IPS DF 6.9 (cell line): ENCODE results near the gene BLCAP.

Source experiments
- DNase-seq: peaks from one replicate; pipeline ENCODE4 v3.0.0-alpha.2; 2013; ENCODE audit warnings: low read depth, low spot score
- H3K27ac ChIP-seq: one replicate; pipeline ENCODE4 v1.5.1; 2013; ENCODE audit warnings: low read length, control low read depth
- H3K27me3 ChIP-seq: 2 replicates; pipeline ENCODE4 v1.6.1; 2013; ENCODE audit warnings: mild to moderate bottlenecking, low read length; ENCODE audit not compliant: control insufficient read depth, insufficient read depth
- H3K36me3 ChIP-seq: 2 replicates; pipeline ENCODE4 v1.6.1; 2013; ENCODE audit warnings: low read length; ENCODE audit not compliant: control insufficient read depth, insufficient read depth
- H3K4me1 ChIP-seq: 2 replicates; pipeline ENCODE4 v1.6.1; 2013; ENCODE audit warnings: low read length; ENCODE audit not compliant: control insufficient read depth, insufficient read depth
- H3K4me3 ChIP-seq: 2 replicates; pipeline ENCODE4 v1.5.1; 2013; ENCODE audit warnings: mild to moderate bottlenecking, low read length
- H3K9me3 ChIP-seq: 2 replicates; pipeline ENCODE4 v1.6.1; 2013; ENCODE audit warnings: low read length, inconsistent platforms; ENCODE audit not compliant: control insufficient read depth, insufficient read depth
- WGBS: extraction: QIAGEN DNeasy Blood & Tissue Kit; methylation state at CpG from one replicate; pipeline ENCODE4 v1.1.7; 2013; ENCODE audit warnings: mixed read lengths, missing lambda C conversion rate; ENCODE audit not compliant: insufficient read length, insufficient coverage; 5-methylcytosine and 5-hydroxymethylcytosine counted together

BLCAP gene

DNA sequence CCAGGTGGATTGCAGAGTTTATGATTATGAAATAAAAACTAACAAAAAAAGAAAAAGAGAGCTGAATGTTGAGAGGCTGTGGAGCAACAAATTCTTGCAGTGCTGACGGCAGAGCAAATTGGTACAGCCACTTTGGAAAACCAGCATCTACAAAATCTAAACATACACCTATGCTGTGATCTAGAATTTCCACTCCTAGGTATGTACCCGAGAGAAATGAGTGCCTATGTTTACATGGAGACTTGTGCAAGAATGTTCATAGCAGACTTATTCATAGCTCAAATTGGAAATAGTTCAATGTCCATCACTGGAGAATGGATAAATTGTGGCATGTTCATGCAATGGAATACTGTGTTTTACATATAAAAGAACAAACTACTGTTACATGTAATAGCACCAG is 3.0 kb upstream of the BLCAP start:
- Histone ChIP-seq H3K4me1 (peaks cover 3% of the 10 kb centered on the region; the same call in 1 of the 2 replicates), H3K9me3 (no peaks in the 10 kb centered on the region), H3K27ac (no peak overlapping the region), H3K4me3 (no peak overlapping the region), H3K36me3 (no peaks in the 10 kb centered on the region), H3K27me3 (no peaks in the 10 kb centered on the region)
- no CpG with 5 or more reads among the region's 2 CpGs for WGBS
- no peak for DNase-seq

DNA sequence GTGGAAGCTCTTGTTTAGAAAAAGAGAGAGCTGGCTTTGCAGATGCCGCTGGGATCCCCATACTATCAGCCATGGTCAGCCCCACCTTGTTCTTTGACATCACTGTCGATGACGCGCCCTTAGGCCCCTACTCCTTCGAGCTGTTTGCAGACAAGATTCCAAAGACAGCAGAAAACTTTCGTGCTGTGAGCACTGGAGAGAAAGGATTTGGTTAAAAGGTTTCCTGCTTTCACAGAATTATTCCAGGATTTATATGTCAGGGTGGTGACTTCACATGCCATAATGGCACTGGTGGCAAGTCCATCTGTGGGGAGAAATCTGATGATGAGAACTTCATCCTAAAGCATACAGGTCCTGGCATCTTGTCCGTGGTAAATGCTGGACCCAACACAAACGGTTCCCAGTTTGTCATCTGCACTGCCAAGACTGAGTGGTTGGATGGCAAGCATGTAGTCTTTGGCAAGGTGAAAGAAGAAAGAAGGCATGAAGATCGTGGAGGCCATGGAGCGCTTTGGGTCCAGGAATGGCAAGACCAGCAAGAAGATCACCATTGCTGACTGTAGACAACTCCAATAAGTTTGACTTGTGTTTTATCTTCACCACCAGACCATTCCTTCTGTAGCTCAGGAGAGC is 2.4 kb upstream of the BLCAP start:
- no peaks in the 10 kb centered on the region for H3K9me3 ChIP-seq
- no peak for DNase-seq
- WGBS, result no CpG with 5 or more reads among the region's 10 CpGs
- H3K4me1 ChIP-seq, result peaks cover 3% of the 10 kb centered on the region
- H3K27ac ChIP-seq, result no peak overlapping the region
- no peak overlapping the region for H3K4me3 ChIP-seq
- H3K36me3 ChIP-seq, result no peaks in the 10 kb centered on the region
- H3K27me3 ChIP-seq, result no peaks in the 10 kb centered on the region

DNA sequence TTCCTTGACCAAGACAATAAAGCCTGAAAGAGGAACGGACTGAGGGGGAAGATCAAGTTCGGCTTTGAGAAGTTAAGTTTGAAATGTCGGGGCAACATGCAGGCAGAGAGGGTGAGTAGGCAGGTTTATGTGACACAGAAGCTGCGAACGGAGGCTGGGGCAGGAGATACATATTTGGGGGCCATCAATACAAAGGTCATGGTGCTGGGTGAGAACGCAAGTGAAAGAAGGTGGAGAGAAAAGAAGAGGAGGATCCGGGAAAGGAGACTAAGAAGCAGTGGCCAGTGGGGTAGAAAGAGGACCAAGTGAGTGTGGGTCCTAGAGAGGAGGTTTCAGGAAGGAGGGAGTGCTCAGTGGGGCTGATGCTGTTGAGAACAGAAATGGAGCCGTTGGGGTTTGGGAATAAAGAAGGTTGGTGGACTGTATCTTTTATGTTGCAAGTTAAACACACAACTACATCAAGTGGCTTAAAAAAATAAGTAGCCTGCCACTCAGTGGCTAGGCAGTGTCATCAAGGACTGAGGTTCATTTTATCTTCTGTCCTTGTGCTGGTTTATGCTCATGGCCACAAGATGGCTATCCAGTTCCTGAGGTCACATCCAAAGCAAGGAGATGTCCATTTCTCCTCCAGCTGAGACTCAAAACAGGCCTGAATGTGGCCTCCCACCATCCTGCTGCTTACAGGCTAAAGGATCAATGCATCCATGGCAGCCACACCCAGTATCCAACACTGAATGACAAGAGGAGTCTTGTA is 1.7 kb upstream of the BLCAP start:
- no CpG with 5 or more reads among the region's 8 CpGs for WGBS

DNA sequence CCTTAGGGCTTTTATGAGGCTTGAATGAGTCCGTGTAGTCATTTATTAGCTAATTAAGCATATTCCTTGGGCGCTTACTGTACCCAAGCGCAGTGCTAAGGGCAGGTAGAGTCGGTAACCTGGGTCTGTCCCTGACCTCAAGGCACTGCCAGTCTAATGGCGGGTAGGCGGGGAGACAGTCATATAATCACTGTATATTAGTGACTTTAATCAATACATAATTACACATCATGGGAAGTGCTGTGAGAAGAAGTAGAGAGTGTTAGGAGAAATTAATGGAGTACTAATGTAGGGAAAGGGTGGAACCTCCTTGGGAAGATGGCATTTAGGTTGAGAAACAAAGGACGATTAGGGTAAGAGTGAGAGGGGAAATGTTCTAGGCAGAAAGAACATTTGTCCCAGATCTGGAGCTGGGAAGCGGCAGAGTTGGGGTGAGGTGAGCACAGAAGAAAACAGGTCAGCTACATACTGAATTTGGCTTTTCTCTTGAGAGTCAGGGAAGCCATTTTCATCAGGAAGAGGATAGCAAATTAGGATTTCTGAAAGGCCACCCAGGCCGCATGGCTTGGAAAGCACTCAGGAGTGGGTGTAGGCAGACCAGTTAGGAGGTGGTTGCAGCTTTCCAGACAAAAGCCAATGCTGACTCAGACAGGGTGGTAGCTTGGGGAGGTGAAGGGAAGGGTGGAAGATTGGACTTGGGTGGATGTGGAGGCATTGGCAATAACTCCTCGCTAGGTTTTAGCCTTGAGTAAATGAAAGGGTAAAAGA is 954 bp upstream of the BLCAP start:
- no peak for DNase-seq
- no CpG with 5 or more reads among the region's 10 CpGs for WGBS
- Histone ChIP-seq H3K4me1 (peaks cover 8% of the 10 kb centered on the region), H3K4me3 (peak overlapping the region; percentile 73; the same call in 1 of the 2 replicates), H3K27me3 (no peaks in the 10 kb centered on the region), H3K9me3 (no peaks in the 10 kb centered on the region), H3K27ac (no peak overlapping the region), H3K36me3 (no peaks in the 10 kb centered on the region)

More for the DNA sequence above, 1.7 kb upstream of the BLCAP start:
- no peak overlapping the region for H3K27ac ChIP-seq
- no peak for DNase-seq
- H3K27me3 ChIP-seq, result no peaks in the 10 kb centered on the region
- no peaks in the 10 kb centered on the region for H3K36me3 ChIP-seq
- peaks cover 7% of the 10 kb centered on the region for H3K4me1 ChIP-seq
- no peaks in the 10 kb centered on the region for H3K9me3 ChIP-seq
- H3K4me3 ChIP-seq, result no peak overlapping the region

DNA sequence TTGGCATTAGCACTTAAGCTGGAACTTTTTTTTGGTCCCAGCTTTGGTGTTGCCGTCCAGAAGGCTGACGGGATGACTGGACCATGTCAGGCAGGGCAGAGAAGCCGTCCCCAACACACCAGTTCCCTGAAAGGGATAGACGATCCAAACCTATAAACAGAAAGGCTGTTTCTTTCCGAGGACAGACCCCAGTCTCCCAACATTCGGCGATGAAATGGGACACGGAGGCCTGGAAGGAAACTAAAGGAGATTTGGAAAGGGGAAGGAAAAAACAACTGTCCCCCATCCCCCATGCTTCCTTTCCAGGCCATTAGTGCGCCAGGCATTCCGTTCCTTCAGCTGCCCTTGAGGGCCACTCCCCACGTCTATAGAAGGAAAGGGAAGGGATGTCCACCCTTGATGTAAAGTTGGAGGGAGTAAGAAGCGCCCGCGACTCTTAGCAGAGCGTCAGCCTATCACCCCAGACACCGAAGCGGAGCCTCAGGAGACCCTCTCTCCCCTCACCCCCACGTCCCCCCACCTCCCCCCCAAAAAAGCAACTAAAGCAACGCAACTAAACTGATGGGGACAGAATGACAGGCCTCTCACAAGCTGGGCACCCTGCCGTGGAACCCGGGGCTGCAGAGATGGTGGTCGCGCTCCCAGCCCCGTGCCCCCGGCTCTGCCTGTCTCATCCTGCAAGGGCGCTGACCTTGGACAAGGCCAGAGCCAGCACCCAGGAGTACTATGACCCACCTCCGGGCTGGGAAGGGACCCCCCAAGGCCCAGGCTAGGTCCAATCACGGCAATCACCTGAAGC is 638 bp downstream of the BLCAP start:
- Histone ChIP-seq H3K27ac (no peak overlapping the region), H3K9me3 (no peaks in the 10 kb centered on the region), H3K4me3 (peak overlapping the region; percentile 73), H3K36me3 (no peaks in the 10 kb centered on the region), H3K27me3 (no peaks in the 10 kb centered on the region), H3K4me1 (peaks cover 8% of the 10 kb centered on the region)
- WGBS, result no CpG with 5 or more reads among the region's 28 CpGs
- DNase-seq, result no peak

DNA sequence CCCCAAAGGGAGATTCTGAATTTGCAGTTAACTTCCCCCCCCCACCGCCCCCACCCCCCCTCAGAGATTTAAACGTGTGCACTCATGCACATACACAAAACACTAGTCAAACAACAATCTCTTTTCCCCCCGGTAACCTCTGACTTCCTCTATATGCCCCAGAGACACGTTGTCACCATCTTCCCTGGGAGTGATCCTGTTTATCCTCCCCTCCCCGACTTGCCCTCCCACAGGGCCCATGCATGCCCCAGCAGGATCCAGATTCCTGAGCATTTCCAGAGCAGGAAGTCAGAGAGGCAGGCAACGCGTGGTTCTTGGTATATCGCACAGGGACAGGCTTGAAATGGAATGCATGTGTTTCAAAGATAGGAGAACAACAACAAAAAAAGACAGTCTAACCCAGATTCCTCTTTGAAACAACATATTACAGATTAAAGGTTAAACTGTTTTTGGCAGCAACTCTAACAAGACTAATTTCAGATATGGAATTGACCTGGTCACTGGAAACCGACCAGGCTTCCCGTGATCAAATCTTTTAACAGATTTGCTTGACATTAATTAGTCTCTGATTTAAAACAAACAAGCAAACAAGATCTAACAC is 1.3 kb downstream of the BLCAP start:
- WGBS, result no CpG with 5 or more reads among the region's 10 CpGs
- DNase-seq, result no peak
- Histone ChIP-seq H3K9me3 (no peaks in the 10 kb centered on the region), H3K4me1 (peaks cover 9% of the 10 kb centered on the region), H3K36me3 (peaks cover under 1% of the 10 kb centered on the region; the same call in 1 of the 2 replicates), H3K4me3 (peak overlapping the region; percentile 73; the same call in 1 of the 2 replicates), H3K27me3 (no peaks in the 10 kb centered on the region), H3K27ac (no peak overlapping the region)

DNA sequence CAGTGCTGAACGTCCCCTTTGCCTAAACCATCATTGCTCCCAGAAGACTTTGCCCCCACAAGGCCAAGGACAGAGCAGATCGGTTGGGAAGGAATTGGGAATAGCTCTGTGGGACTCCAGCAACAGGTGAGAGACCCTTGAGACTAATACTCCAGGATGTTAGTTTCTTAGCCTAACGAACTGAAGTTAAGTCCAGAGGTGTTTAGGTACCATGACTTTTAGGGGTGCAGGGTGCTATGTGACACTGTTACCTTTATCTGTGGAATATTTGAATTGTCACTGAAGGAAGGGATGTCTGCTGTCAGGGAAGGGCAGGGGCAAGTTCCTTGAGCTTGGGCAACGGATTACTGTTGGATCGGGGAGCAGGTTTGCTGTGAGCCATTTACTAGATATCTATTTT is 1.9 kb downstream of the BLCAP start:
- no peak for DNase-seq
- no peak overlapping the region for H3K27ac ChIP-seq
- H3K9me3 ChIP-seq, result no peaks in the 10 kb centered on the region
- no peak overlapping the region for H3K4me3 ChIP-seq
- no peaks in the 10 kb centered on the region for H3K27me3 ChIP-seq
- peaks cover 4% of the 10 kb centered on the region; the same call in 1 of the 2 replicates for H3K36me3 ChIP-seq
- WGBS, result no CpG with 5 or more reads among the region's 5 CpGs
- H3K4me1 ChIP-seq, result peaks cover 11% of the 10 kb centered on the region

DNA sequence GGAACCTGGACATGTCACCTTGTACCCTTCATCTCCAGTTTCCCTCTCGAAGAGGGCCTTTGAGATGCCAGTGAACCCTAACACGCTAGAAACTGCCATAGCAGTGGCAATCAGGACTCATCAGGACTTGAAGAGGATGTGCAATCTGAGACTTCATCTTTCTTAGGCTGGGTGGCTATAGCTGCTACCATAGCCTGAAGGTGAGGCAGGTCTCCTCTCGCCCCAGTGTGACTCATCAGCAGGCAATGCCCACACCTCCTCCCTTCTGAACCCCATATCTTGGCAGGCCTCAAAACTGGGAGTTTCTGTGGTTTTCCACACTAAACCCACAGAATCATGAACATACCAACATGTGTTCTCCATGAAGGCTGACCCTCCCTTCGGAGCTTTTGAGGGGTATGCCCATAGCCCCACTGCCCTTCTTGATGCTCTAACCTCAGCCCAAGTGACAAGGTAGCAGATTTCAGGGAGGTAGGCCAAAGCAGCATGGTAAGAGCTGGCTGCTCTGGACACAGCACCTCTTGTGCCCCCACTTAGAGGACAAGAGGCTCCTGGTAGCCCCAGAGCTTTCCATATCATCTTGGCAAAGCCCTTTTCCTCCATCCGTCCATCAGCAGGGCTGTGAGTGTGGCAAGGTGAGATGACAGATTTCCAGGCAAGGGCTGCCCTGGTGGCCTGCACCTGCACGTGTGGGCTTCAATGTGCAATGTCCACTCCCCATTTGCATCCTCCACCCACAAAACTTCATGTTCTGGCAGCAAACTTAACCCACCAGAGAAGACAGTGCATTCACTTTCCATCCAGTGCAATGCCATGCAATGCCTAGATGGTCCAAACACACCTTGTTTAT is 2.6 kb downstream of the BLCAP start:
- Histone ChIP-seq H3K4me1 (peaks cover 13% of the 10 kb centered on the region), H3K27me3 (no peaks in the 10 kb centered on the region), H3K36me3 (peaks cover 4% of the 10 kb centered on the region; the same call in 1 of the 2 replicates), H3K4me3 (no peak overlapping the region), H3K9me3 (no peaks in the 10 kb centered on the region), H3K27ac (no peak overlapping the region)
- no peak for DNase-seq
- no CpG with 5 or more reads among the region's 6 CpGs for WGBS

DNA sequence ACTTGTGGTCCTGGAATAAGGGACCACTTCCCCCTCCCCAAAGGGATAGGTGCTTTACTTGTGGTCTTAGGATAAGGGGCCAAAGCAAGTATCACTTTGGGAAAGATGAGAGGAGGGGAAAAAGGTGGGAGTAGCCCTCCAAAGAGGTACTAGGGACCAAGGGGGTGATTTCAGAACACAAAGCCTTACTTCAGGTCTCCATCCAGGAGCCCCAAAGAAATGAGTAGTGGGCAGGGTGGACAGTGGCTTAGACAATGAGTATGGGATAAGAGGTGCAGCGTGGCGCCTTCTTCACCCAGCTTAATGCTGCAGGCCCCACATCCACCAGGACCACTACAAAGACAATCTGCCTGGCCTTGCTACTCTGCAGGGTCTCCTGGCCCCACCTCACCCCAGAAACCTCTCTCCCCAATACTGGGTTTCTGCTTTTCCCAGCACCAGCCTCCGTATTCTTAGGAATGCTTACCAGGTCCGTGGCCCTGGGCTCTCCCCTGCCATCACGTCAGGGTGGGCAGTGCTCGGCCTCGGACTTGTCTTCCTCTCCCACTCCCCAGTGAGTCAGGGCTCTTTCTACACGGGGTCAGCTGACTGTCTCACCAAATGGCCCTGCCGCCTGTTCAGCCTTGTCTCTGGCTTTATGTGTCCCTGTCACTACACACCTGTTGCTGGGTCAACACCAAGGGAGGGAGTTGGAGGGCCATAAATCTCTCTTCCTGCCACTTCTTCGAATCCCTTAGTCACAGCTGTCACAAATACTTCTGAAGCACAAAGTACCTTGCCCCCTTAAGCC is 3.6 kb downstream of the BLCAP start:
- no peak overlapping the region for H3K27ac ChIP-seq
- no peak for DNase-seq
- H3K9me3 ChIP-seq, result no peaks in the 10 kb centered on the region
- WGBS, result no CpG with 5 or more reads among the region's 10 CpGs
- no peak overlapping the region for H3K4me3 ChIP-seq
- H3K4me1 ChIP-seq, result peaks cover 17% of the 10 kb centered on the region
- H3K36me3 ChIP-seq, result peaks cover 4% of the 10 kb centered on the region; the same call in 1 of the 2 replicates
- H3K27me3 ChIP-seq, result no peaks in the 10 kb centered on the region
